Osteoblast (primary cell): ENCODE measurements around the gene CXCL17. TPM values are rescaled to one million over a fixed set of nuclear protein-coding genes. Genes with fewer than 3 reads are reported as not detected.

ENCODE experiments used
- DNase-seq: peaks from one replicate; pipeline ENCODE4 v3.0.0; 2011; ENCODE audit warnings: low spot score, mixed read lengths; ENCODE audit not compliant: insufficient read length; ENCODE audit errors: missing footprints
- H2AFZ ChIP-seq: 2 replicates; pipeline ENCODE4 v1.6.0; 2011; ENCODE audit warnings: mild to moderate bottlenecking, low read length
- H3K27ac ChIP-seq: 2 replicates; pipeline ENCODE4 v1.5.1; 2011; ENCODE audit warnings: mild to moderate bottlenecking, low read depth, low read length, moderate library complexity
- H3K27me3 ChIP-seq: 2 replicates; pipeline ENCODE4 v1.6.0; 2012; ENCODE audit warnings: mild to moderate bottlenecking, control low read depth, inconsistent platforms, low read length, moderate library complexity; ENCODE audit not compliant: insufficient read depth
- H3K36me3 ChIP-seq: 2 replicates; pipeline ENCODE4 v1.5.1; 2011; ENCODE audit warnings: mild to moderate bottlenecking, low read length, control low read depth, moderate library complexity; ENCODE audit not compliant: insufficient read depth
- H3K4me1 ChIP-seq: 2 replicates; pipeline ENCODE4 v1.5.1; 2011; ENCODE audit warnings: mild to moderate bottlenecking, low read length, control low read depth, moderate library complexity; ENCODE audit not compliant: insufficient read depth
- H3K4me2 ChIP-seq: 2 replicates; pipeline ENCODE4 v1.6.0; 2011; ENCODE audit warnings: mild to moderate bottlenecking, low read length; ENCODE audit not compliant: insufficient read depth
- H3K4me3 ChIP-seq: fragments of 200-600 bp; sonication (generic); 3 replicates; pipeline ENCODE4 v1.5.1; 2012; ENCODE audit warnings: mild to moderate bottlenecking, low read length, inconsistent platforms; ENCODE audit not compliant: insufficient read depth
- H3K79me2 ChIP-seq: 2 replicates; pipeline ENCODE4 v1.6.0; 2012; ENCODE audit warnings: mild to moderate bottlenecking, low read length, control low read depth, inconsistent platforms; ENCODE audit not compliant: insufficient read depth
- H3K9me3 ChIP-seq: 2 replicates; pipeline ENCODE4 v1.5.1; 2011; ENCODE audit warnings: low read depth, low read length, control low read depth
- H4K20me1 ChIP-seq: 2 replicates; pipeline ENCODE4 v1.6.0; 2012; ENCODE audit warnings: mild to moderate bottlenecking, low read length, control low read depth; ENCODE audit not compliant: insufficient read depth
- CTCF ChIP-seq: IDR thresholded peaks from 2 replicates; pipeline ENCODE4 v1.5.1; 2011; ENCODE audit warnings: mild to moderate bottlenecking, low read depth, low read length, moderate library complexity; ENCODE audit errors: extremely low read depth
- total RNA-seq: library from RNA; depleted of rRNA; stranded (reverse); fragments of >200 nt; gene quantifications from 2 replicates; pipeline ENCODE4 v1.2.3, GENCODE V29; 2012

CXCL17 gene
- total RNA-seq, 1 donor: not detected

- no peak overlapping the region for H3K27ac ChIP-seq
- TF ChIP-seq CTCF: no peak
- no peaks in the 10 kb centered on the region for H3K27me3 ChIP-seq
- H3K79me2 ChIP-seq: no peaks in the 10 kb centered on the region
- no peak overlapping the region for H3K4me3 ChIP-seq
- no peaks in the 10 kb centered on the region for H3K9me3 ChIP-seq
- H3K4me1 ChIP-seq: peaks cover 20% of the 10 kb centered on the region
- no peak overlapping the region for H2AFZ ChIP-seq
- peak; percentile 27 for DNase-seq
- H3K36me3 ChIP-seq: no peaks in the 10 kb centered on the region
- no peak overlapping the region for H3K4me2 ChIP-seq
- peaks cover 13% of the 10 kb centered on the region for H4K20me1 ChIP-seq
Observed at GRCh38 chr19:42419309-42419708, 23.4 kb downstream of the CXCL17 start.

GRCh38 chr19:42412661-42413076 lies 30.1 kb downstream of the CXCL17 start:
- no peak for TF ChIP-seq CTCF
- no peaks in the 10 kb centered on the region for H3K36me3 ChIP-seq
- H3K27me3 ChIP-seq: no peaks in the 10 kb centered on the region
- no peak for DNase-seq
- H3K4me1 ChIP-seq: no peaks in the 10 kb centered on the region
- H3K27ac ChIP-seq: no peak overlapping the region
- no peak overlapping the region for H3K4me2 ChIP-seq
- H2AFZ ChIP-seq: no peak overlapping the region
- peaks cover 7% of the 10 kb centered on the region for H4K20me1 ChIP-seq
- H3K9me3 ChIP-seq: no peaks in the 10 kb centered on the region
- no peaks in the 10 kb centered on the region for H3K79me2 ChIP-seq
- H3K4me3 ChIP-seq: no peak overlapping the region

- TF ChIP-seq CTCF: no peak
- Histone ChIP-seq H3K9me3 (no peaks in the 10 kb centered on the region), H3K79me2 (no peaks in the 10 kb centered on the region), H3K4me3 (no peak overlapping the region), H3K4me2 (no peak overlapping the region), H3K27ac (no peak overlapping the region), H3K36me3 (no peaks in the 10 kb centered on the region), H3K27me3 (no peaks in the 10 kb centered on the region), H4K20me1 (peaks cover 9% of the 10 kb centered on the region), H2AFZ (no peak overlapping the region), H3K4me1 (no peaks in the 10 kb centered on the region)
- peak; percentile 81 for DNase-seq
Observed at GRCh38 chr19:42412227-42412626, 30.5 kb downstream of the CXCL17 start.

GRCh38 chr19:42411581-42412178 lies 31.1 kb downstream of the CXCL17 start:
- Histone ChIP-seq H3K27me3 (no peaks in the 10 kb centered on the region), H3K4me2 (no peak overlapping the region)

More at GRCh38 chr19:42411581-42412178, 31.1 kb downstream of the CXCL17 start:
- H3K36me3 ChIP-seq: no peaks in the 10 kb centered on the region
- H3K4me1 ChIP-seq: no peaks in the 10 kb centered on the region
- no peak overlapping the region for H3K27ac ChIP-seq
- H4K20me1 ChIP-seq: peaks cover 9% of the 10 kb centered on the region
- H2AFZ ChIP-seq: no peak overlapping the region
- H3K4me3 ChIP-seq: no peak overlapping the region
- H3K9me3 ChIP-seq: no peaks in the 10 kb centered on the region
- no peak for TF ChIP-seq CTCF
- peak; percentile 65 for DNase-seq
- no peaks in the 10 kb centered on the region for H3K79me2 ChIP-seq
